HCT116 (cell line): ENCODE results near the gene SPDYE16.
"Not testable (repeated sequence)": the region's sequence is repeated elsewhere in the genome, so short reads cannot be mapped to it uniquely, and the experiment has no call there.

Experiments used
- POLR2A ChIP-seq: IDR thresholded peaks from 2 replicates; pipeline ENCODE4 v1.7.0; 2011; ENCODE audit warnings: borderline replicate concordance; ENCODE audit not compliant: insufficient read depth, insufficient read length; ENCODE audit errors: extremely low read depth
- RAD21 ChIP-seq: IDR thresholded peaks from 2 replicates; pipeline ENCODE4 v1.6.1; 2012; ENCODE audit warnings: low read depth, mild to moderate bottlenecking

- not testable (repeated sequence) for TF ChIP-seq POLR2A, RAD21
Measured at GRCh38 chr7:76549855-76550248, 6.8 kb upstream of the SPDYE16 start.
